HG03354 (cell line): Measurements from ENCODE around the gene PITPNM3.
"Not testable (repeated sequence)": the region's sequence is repeated elsewhere in the genome, so short reads cannot be mapped to it uniquely, and the experiment has no call there.

ENCODE experiments used
- ATAC-seq: cut with Tn5 transposase; IDR thresholded peaks from one replicate; pipeline ENCODE4 v1.9.1; 2021; ENCODE audit warnings: mild to moderate bottlenecking; ENCODE audit not compliant: unreplicated experiment, poor library complexity, severe bottlenecking

The PITPNM3 gene

DNA sequence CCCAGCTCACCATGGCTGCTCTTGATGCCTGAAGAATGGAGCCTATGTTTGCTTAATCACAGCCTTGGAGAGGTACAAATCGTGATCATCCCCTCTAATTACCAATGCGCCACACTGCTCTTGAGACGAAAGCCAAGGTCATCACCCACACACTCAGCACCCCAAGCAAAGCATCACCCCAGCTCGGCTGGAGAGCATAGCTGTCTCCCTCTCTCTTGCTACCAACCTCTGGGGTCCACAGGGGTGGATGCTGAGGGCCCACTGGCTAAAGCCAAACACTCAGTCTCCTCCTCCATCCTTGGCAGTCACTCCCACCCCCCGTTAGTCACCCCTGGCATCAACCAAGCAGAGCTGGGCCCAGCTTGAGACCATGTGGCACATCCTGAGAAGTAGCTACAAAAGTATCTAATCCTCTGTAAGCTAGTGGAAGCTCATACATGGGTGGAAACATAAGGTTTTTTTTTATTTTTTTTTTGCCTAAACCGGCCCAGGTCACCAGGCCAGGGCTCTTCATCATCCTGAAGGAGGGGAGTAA, 67.3 kb downstream of the PITPNM3 start:
- ATAC-seq, result no peak

DNA sequence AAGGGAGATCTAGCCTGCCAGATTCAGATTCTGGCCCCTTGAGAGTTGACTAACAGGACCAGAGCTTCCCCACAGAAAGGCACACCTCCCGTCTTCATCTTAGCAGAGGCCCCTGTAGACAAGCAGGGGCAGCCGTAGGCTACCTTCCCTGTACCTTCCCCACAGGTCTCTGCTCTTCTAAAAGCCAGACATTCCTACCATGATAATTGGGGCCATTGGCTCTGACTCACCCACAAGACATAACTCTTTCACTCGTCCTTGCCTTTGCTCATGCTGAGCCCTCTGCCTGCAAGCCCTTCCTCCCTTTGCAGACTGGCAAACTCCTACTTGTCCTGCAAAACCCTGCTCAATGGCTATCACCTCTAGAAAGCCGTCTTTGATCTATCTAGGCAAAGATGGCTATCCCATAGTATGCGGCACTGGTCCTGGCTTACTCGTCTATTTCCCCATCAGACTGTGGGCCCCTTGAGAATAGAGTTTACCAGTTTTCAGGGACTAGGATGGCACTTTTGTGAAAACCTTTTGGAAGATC, 68.3 kb downstream of the PITPNM3 start:
- no peak for ATAC-seq

DNA sequence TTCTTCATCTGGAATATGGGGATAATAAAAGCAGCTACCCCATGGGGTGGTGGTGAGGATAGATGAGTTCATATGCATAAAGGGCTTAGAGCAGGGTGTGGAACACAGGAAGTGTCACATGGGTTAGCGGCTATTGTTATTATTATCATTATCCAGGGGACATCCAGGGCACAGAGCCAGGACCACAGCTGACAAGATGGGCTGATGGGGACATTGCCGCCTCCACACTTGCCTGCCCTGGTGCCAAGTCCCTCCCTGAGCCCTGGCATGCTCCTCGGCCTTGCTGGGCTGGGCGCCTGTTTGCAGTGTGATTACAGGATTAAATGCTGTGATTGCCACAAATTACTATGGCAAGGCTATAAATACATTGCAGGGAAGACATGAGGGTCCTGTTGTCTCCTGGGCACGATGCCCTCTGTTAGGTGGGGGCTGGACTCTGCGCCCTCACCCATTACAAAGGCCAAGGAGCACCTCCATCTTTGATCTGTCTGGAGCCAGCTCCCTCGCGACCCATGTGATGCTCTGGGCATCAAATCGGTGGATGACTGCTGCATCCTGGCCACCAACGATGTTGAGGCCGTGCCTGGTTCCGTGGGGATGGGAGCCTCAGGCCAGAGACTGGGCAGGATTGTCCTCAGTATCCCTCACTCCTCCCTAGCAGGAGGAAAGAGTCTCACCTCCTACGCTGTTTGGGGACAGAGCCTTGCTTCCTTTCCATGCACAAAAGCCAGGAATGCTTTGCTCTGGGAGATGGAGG, 68.9 kb downstream of the PITPNM3 start:
- ATAC-seq, result no peak

DNA sequence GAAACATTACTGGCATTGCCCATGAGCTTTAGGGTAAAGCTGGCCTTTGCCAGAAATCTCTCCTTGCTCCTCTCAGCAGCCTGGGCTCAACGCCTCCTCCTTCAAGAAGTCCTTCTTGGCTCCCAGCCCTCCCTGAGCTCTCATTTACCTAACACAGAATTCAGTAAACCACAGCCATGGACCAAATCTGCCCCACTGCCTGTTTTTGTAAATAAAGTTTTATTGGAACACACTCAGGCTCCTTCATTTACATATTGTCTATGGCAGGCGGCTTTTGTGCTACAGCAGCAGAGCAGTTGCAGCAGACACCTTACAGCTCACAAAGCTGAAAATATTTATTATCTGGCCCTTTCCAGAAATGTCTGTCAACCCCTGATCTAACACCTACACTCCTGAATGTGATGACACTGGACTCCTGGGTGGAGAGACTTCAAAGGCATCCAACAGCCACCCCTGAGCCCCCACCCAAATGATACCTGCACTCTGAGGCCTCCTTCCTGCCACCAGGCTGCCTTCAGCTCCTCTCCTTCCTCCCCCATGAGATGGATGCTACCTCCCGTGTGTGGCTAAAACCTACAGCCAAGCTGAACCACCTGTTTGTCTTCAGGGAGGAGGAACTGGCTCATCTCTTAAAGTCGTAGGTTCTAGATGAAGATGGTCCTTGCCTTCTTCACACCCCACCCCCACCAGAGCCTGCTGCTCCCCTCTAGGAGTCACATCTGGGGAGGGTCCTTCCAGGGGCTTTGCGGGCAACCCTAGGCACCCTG, 70.5 kb downstream of the PITPNM3 start:
- ATAC-seq, result no peak

DNA sequence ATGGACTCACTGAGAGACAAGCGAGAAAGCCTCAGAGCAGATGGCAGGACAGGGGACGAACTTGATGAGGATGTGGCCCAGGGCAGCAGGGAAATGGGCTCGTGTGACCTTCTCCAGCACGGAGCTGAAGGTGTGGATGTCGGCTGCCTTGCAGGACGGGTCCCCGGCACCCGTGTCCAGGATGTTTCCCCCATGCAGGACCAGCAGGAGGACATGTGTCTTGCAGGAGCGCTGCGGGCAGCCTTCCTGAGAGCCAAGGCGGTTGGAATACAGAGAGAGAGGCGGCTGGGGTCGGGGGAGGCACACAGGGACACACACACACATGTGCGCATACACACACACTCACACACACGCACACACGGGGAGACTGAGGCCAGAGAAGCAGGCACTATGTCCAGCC, 72.8 kb downstream of the PITPNM3 start:
- ATAC-seq, result no peak

DNA sequence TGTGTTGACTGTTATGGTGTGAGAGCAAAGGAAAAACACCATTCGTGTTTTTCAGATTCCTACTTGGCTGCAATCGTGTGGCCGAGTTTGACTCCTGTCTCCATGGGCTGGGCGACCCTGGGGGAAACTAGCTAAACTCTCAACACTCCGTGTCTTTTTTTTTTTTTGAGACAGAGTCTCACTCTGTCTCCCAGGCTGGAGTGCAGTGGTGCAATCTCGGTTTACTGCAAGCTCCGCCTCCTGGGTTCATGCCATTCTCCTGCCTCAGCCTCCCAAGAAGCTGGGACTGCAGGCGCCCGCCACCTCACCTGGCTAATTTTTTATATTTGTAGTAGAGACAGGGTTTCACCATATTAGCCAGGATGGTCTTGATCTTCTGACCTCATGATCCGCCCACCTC, 73.6 kb downstream of the PITPNM3 start:
- ATAC-seq, result not testable (repeated sequence)

DNA sequence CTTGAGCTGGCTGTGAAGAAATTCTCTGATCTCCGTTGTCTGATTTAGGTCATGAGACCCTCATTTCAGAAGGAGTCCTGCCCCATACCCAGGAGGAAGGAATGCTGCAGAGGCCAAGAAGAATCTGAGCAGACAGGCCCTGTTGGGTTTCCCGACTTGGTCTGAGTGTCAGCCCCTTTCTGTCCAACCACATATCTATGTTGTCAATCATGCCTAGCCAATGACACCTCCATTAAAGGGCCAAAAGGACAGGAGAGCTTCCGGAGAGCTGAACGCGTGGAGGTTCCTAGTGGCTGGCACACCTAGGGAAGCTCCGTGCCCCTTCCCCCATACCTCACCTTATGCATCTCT, 74.3 kb downstream of the PITPNM3 start:
- ATAC-seq, result no peak

DNA sequence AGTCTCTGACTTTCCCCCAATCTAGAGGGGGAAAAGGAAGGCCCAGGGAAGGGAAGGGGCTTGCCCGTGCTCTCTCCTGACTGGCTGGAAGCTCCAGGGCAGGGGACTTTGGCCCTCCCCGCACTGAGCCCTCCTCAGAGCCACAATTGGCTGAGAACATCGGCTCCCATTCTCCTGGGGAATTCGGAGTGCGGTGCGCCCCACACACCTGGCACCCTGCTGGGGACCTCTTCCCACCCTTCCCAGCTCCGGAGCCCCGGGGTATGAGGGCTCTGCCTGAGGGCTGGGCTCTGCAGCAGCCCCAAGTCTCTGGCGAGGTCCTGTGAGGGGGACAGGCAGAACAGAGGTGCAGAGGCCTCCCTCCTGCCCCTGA, 76.1 kb downstream of the PITPNM3 start:
- ATAC-seq, result no peak

DNA sequence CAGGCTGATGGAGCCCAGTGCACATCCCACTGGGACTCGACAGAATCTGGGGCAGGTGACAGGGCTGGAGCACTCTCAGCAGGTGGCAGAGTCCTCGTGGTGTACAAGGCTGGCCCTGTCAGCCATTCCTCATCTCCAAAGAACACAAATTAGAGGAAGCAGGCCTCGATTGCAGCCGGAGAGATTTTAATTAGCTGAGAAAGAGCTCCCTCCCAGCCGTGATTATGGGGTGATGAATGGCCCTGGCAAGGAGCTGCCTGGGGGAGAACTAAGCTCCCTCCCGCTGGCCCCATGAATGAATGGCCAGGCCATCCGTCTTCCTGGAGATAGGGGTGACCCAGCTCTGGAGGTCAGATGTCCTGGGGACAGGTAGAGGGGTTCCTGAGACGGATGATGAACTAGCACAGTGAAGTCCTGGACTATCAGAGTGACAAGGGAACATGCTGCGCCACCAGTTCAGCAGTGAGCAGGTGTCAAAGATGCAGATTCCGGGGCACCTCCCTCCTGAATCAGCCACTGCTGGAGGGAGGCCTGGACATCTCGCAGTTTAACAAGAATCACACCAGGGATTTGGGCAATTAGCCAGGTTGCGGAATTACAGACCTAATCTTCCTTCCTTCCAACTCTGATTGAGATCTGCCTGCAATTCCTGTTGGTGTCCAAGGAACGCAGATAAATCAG, 76.6 kb downstream of the PITPNM3 start:
- ATAC-seq, result no peak

DNA sequence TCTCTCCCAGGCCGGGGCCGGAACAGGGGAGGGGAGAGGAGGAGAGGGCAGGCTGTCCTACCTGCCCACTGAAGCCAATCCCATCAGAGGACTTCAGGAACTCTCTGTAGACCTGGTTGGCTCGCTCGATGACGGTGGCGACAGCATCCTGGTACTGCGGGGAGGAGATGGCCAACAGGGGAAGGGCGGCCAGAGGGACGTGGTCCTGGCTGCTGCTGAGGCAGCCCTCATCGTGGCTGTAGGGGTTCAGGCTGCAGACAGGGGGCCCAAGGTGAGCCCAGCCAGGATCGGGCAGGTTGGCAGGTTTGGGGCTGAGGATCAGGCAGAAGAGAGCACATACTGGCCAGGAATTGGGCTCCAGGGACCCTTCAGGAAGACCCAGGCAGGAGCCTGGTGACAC, 77.9 kb downstream of the PITPNM3 start:
- no peak for ATAC-seq

DNA sequence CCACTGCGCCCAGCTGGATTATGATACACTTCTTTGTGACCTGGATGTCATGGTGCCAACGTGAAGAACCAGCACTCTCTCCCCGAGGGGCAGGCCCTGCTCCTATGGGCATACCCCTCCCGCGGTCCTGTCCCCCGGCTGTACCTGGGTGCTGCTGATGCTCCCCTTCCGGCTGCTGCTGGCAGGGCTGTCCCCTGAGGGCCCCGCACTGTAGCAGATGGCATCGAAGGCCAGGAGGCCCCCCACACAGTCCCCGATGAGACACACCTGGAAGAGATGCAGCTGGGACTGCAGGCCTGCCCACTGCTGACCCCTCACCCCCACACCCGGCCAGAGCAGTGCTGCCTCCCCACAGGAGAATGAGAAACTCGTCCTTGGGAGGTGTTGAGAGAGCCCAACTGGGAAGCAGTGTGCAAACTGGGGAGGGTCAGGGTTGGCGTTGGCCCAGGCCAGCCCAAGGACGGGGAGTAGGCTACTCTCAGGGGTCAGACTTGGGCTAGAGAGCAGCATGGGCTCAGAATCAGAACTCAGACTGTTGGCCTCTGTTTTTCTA, 78.4 kb downstream of the PITPNM3 start:
- no peak for ATAC-seq

DNA sequence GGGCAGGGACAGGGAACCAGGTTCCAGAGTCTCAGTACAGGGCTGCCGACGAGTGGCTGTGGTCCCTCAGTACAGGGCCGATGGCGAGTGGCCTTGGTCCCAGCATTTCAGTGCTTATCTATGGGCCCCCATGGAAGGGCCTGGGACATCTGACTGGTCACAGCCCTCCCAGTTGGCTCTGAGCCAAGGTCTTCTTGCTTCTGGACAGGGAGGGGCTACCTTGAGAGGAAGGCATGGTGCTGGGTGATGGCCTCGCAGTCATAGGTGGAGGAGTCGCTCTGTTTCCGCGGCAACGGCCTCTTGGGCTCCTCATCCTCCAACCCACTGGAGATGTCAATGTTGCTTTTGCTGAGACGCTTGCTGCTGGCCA, 79.6 kb downstream of the PITPNM3 start:
- no peak for ATAC-seq

DNA sequence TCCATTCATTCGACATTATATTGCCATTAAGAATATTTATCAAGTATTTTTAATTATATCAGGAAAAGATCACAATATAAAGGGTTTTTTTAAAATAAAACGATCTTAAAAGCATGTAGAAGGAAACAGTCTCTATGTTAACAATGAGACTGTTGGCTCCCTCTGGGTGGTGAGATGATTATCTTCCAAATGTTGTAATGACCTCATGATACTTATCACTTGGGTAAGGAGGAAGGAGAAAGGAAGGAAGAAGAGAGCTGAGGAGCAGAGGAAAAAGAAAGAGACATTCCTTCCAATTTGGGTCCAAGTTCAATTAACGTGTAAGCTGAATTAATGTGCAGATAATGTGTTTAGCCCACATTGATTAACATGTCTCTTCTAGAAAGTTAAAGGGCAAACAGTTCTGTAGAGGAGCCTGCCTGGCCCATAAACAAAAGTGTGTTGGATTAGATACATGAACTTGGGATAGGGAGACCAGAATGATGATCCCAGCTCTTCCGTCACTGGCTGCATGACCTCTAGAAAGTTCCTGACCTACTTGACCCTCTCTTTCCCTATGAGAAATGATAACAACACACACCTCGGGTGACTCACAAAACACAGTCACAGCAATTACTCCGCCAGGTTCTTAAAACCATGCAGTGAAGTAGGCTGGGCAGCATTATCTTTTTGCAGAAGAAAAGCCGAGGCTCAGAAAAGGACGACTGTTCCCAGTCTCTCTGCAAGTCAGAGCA, 80.1 kb downstream of the PITPNM3 start:
- ATAC-seq, result no peak

DNA sequence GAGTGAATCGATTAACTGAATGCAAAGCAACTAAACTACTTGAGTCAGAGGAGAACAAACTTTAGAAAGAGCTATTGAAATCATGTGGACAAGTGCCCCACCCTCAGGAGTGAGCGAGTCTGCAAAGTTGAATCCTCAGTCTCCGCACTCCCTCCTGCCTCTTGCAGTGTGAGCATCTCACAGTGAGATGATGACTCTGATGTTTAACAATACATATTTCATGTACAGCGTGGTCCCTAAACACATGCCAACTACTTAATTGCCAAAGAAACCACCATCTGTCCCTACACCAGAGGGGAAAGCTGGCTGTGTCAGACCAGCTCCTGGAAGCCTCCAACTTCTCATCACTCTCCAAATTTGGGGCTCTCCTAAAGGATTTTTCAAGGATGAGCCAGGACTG, 80.9 kb downstream of the PITPNM3 start:
- no peak for ATAC-seq

DNA sequence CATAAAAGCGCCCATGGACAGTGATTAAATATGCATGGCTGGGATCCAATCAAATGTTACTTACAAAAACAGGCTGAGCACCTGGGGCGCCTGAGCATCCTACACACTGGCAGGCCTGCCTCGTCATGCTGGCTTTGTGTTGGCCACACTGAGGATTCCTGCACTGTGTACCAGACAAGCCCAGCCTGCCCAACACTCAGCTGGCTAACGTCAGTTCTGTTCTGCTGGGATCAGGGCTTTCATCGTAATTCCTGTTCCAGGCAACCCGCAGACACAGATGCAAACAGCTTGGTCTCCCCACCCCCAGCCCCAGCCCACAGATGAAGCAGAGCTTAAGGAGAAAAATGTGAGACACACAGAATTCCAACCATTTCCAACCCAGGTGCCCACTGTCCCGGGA, 81.4 kb downstream of the PITPNM3 start:
- no peak for ATAC-seq

DNA sequence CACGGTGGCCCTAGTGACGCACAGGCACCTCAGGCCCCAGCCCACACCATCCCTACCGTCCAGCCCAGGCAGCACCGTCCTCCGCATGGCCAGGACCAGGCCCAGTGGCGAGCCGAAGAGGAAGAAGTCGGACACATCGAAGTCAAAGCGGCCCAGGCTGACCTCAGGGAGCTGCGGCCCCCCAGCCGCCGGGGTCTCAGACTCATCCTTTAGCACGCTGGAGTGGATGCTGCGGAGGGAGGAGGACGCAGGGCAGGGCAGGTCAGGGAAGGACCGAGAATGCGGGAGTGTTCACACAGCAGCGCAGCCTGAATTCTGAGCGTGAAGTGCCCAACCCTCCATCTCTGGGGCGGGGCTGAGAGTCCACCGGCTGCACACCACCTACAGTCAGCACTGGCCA, 82.0 kb downstream of the PITPNM3 start:
- no peak for ATAC-seq

DNA sequence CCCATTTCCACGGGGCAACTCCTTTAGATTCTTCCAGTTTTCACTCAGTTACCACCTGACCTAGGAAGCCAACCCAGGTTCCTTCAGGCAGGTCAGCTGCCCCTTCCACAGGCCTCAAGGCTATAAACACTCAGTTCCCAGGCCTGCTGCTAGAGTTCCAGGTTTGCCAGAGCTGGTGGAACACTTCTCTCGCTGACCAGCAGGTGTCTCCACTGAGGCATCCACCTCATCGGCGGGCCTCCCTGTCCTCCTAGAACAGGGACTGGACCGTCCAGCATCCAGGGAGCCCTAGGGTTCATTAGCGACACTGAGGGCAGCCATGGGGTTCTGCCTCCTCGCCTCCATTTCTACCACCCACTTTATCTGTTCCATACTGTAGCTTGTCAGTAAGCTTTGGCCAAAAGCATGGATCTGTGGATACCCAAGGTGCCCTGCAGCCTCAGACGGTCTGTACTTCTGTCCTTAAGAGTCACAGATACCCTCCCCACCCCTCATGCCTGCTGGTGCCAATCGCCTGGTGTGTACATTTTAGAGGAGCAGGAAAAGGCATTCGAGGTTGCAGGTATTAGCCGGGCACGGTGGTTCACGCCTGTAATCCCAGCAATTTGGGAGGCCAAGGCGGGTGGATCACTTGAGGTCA, 83.1 kb downstream of the PITPNM3 start:
- ATAC-seq, result no peak

DNA sequence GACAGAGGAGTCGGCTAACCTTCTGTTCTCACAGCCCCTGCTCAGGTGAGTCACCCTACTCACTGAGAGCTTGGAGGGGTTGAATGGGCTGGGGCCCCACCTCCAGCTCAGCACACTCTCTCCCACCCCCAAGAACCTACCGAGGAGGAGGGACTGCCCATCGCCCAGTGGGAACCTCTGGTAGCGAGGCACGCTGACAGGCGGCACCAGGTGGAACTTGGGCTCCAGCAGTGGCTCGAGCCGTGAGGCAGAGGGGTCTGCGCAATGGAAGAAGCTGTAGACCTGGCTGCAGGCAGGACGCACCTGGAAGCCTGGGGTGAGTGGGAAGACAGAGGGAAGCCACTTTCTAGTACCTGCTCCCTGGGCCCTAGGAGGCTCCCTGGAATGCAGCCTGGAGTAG, 83.8 kb downstream of the PITPNM3 start:
- no peak for ATAC-seq
